Middle frontal gyrus (tissue), 1 donor: ENCODE data around the gene ATP13A3.
"Not testable (repeated sequence)": the region's sequence is repeated elsewhere in the genome, so short reads cannot be mapped to it uniquely, and the experiment has no call there.

Experiments used
- DNase-seq: peaks from one replicate; pipeline ENCODE4 v3.0.0-alpha.2; 2015; ENCODE audit warnings: low spot score; ENCODE audit errors: extremely low spot score

ATP13A3 gene

DNA sequence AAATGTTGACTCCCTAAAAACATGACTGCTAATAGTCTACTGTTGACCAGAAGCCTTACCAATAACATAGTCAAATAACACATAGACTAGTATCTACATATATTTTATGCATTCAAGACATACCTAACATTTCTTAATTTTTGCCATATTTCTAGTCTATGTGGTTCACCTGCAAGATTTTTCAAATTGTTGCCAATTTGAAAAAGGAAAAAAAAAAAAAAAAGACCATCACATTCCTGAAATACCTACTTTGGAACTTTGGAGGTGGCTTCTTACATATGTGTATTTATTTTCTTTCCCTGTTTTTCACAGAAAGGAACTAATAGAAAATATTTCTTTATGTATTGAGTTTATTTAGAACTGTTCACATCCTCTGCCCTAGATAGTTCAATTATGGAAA lies 13.4 kb upstream of the ATP13A3 start:
- no peak for DNase-seq

DNA sequence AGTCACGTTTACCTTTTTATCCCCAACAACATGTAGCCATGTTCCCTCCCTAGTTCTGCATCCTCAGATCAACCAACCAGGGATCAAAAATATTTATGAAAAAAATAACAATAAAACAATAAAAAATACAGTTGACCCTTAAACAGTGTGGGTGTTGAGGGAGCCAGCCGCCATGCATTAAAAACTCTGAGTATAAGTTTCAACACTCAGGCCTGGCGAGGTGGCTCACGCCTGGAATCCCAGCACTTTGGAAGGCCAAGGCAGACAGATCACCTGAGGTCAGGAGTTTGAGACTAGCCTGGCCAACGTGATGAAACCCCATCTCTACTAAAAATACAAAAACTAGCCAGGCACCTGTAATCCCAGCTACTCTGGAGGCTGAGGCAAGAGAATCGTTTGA lies 12.7 kb upstream of the ATP13A3 start:
- DNase-seq = not testable (repeated sequence)

- DNase-seq = no peak
Observed at GRCh38 chr3:194497799-194498575, 11.2 kb upstream of the ATP13A3 start.

- DNase-seq = no peak
Observed at GRCh38 chr3:194496217-194496919, 9.6 kb upstream of the ATP13A3 start.

GRCh38 chr3:194494951-194495374 lies 8.2 kb upstream of the ATP13A3 start:
- DNase-seq = no peak

- DNase-seq = not testable (repeated sequence)
Observed at GRCh38 chr3:194493995-194494927, 7.5 kb upstream of the ATP13A3 start.

DNA sequence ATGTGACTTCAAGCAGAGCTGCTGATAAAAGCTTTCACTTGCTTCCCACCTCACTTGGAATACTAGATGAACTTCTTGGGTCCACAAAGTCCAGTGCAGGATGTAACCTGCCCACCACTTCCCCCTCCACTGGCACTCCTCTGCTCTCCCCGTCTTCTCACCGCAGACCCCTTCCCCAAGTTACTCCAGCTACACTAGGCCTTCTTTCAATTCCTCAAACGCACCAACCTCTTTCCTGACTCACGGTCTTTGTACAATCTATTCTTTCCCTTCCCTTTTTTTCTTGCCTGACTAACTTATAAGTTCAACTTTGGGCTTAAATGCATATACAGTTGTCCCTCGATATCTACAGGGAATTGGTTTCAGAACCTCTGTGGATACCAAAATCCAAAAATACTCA lies 5.2 kb upstream of the ATP13A3 start:
- DNase-seq = no peak

DNA sequence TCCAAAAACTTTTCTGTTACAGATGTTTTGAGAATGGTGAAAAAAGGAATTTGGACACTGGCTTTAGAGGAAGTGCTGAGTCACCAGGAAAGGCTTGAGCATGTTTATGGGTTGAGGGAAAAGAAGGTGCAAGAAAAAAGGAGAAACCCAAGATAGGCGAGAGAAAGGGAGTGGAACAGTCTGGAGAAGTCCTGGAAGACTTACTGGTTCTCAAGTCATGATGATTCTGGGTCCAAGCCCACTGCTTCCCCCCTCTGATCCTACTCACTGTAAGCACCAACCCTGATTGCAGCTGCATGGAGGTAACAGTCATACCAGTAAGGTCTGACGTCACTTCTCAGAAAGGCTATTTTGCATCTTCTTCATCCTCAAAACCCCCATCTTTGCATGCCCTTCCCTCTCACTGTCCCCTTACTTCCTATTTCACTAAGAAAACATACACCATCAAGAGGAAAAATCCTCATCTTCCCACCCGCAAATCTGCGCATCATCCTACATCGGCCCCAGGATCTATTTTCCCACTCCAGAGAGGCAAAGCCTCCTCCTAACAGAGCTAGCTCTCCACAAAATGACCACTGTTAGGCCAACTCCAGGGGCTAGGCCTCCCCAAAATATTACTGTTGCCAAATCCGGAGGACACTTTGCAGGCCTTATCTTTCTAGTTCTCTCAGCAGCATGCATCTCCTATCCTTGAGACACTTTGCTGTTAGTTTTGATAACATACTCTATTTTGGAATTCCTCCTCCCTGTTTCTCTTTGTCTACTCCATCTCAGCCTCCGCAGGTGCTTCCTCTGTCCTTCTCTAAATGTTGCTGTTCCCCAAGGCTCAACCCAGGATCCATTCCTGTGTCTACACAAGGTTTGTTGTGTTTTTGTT lies 3.2 kb upstream of the ATP13A3 start:
- DNase-seq = no peak

DNA sequence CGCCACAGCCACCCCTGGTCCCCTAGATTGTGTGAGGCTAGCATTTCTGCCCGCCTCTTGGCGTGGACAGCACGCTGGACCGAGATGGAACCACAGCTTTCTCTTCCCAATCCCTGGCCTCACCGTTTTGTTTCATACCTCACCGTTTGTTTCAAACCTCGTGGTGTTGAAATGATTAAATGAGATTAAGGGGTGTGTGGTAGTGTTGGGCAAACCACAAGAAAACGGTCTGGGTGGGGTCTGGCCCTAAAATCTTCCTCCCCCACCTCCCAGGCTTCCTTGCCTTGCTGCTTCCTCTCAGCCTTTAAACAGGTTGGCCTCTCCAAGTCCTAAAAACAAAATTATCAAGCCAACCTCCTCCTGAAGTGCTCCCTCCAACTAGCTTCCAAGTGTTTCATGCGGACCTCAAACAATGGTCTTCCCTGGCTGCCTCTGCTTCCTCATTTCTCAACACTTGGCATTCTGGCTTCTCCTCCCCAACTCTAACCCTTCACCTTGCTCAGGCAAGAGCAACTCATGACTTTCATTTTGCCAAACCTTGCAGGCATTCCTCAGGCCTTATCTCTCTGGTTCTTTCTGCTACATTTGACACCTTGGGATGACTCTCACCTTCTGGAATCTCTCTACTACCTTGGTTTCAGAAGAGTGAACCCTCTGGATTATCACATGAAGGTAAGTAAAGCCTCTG lies 1.4 kb upstream of the ATP13A3 start:
- DNase-seq = no peak

DNA sequence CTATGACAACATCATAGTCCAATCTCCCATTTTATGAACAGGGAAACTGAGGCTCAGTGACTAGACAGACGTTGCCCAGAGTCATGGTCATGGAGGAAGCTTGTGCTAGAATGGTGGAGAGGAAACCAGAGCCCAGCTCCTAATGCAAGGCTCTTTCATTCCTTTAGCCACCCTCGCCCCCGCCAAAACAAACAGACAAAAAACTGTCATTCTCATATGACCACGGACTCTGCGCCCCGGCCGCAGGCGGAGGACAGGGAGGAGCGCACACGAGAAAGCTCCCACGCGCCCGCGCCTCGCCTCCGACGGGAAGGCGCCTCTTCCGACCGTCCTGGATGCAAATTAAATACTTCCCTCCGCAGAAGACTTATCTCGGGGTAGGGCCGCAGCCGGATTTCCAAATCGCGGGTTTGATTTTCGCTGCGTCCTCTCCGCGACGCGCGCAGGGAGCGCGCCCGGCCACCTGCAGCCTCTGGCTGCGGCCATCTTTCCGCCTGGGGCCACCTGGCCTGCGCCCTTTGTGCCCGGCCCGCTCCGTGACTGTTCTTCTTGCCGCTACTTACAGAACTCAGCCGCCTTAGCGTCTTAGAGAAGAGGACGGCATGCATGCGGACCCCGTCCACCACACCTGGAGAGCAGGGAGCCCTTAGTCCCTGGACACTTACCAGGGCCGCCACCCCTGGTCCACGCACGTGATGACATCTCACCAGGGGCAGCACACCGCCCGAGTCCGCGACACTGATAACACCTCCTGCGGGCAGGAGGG lies 670 bp upstream of the ATP13A3 start:
- DNase-seq = no peak

- DNase-seq = no peak
Observed at GRCh38 chr3:194485881-194486539, 792 bp downstream of the ATP13A3 start.

- no peak for DNase-seq
Observed at GRCh38 chr3:194485468-194485880, 1.3 kb downstream of the ATP13A3 start.

DNA sequence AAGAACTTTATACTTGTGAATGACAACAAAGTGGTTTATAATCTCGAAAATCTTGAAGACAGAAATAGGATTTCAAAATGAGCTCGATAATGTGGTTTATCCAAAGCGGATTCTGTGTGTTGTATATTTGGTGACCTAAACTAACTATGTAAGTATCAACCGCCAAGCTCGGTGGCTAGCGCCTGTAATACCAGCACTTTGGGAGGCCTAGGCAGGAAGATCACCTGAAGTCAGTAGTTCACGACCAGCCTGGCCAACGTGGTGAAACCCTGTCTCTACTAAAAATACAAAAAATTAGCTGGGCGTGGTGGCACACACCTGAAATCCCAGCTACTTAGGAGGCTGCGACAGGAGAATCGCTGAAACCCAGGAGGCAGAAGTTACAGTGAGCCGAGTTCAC lies 2.2 kb downstream of the ATP13A3 start:
- DNase-seq = no peak

DNA sequence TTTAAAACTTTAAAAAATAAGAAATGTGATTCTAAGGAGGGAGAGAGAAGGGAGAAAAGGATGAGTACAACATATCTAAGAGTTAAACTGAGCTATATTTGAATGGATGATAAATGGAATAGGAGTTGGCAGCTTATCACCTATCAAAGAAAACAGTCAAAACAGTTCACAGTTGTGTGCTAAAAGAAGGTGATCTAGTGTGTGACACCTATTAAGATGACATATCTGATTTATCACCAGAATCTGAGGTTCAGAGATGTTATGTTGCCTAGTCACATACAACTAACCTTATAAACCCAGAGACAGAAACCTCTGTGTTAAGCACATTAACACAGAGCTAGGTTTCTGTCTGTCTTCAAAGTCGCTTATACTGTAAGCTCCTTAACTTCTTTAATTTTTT lies 3.0 kb downstream of the ATP13A3 start:
- DNase-seq = no peak

DNA sequence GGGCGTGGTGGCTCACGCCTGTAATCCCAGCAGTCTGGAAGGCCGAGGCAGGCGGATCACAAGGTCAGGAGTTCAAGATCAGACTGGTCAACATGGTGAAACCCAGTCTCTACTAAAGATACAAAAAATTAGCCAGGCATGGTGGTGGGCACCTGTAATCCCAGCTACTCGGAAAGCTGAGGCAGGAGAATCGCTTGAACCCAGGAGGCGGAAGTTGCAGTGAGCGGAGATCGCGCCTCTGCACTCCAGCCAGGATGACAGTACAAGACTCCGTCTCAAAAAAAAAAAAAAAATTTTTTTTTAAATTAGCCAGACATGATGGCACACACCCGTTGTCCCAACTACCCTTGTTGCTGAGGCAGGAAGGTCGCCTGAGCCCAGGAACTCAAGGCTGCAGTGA lies 4.0 kb downstream of the ATP13A3 start:
- DNase-seq = not testable (repeated sequence)

GRCh38 chr3:194482196-194482593 lies 4.6 kb downstream of the ATP13A3 start:
- DNase-seq = no peak

DNA sequence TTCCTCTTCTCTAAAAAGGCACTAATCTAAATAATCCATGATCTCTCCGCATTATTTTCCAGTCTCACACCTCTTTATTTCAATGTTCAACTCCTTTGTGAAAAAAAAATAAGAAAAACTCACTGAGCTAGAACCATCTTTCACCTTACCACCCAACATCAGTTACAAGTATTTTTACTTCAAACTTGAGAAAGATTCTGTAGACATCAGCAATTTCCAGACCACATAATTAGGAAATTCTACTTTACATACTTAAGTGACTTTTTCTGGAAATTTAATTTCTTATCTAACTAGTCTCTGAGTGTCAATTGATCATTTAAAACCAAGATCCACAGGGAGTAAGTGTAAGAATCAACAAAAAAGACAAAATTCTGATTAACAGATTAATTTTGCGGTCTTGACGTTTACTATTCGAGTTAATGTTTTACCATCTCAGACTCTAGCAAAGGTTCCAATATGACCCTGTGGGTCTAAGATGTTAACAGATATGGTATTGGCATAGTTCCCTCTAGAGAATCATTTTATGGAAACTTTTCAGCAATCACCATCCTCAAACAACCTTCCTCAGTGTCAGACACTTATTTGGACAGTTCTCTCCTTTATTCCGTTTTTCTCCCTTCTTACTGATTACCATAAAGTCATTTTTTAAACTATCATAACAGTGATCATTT lies 5.1 kb downstream of the ATP13A3 start:
- no peak for DNase-seq

GRCh38 chr3:194481103-194481502 lies 5.7 kb downstream of the ATP13A3 start:
- no peak for DNase-seq
